Esophagus squamous epithelium (tissue), 5 donors: Measurements from ENCODE around the gene LXN. TPM values are rescaled to one million over a fixed set of nuclear protein-coding genes. Genes with fewer than 3 reads are reported as not detected.

Source experiments
- DNase-seq: peaks from one replicate; lab custom pipeline; 2025; lab: John Stamatoyannopoulos, UW
- H3K27ac ChIP-seq, 4 donors: fragments of 200-600 bp; sonication (generic); one replicate each; pipeline ENCODE4 v1.5.1; 2016 to 2019; ENCODE audit warnings: mild to moderate bottlenecking in 1 of 4
- H3K27me3 ChIP-seq, 4 donors: fragments of 200-600 bp; sonication (generic); 1 replicate in 3 of 4; 2 replicates in 1 of 4; pipeline versions ENCODE4 v1.5.1 to v1.6.0; 2017 to 2021; ENCODE audit warnings: antibody characterized with exemption in 1 of 4
- H3K36me3 ChIP-seq, 3 donors: fragments of 200-600 bp; sonication (generic); one replicate each; pipeline ENCODE4 v1.5.1; 2016 to 2019
- H3K4me1 ChIP-seq, 3 donors: fragments of 200-600 bp; sonication (generic); one replicate each; pipeline ENCODE4 v1.5.1; 2017 to 2019
- H3K4me3 ChIP-seq, 4 donors: fragments of 200-600 bp; sonication (generic); 1 replicate in 3 of 4; 2 replicates in 1 of 4; pipeline ENCODE4 v1.5.1; 2016 to 2019; ENCODE audit warnings: mild to moderate bottlenecking in 2 of 4, moderate library complexity in 1 of 4
- H3K9me3 ChIP-seq, 3 donors: fragments of 200-600 bp; sonication (generic); one replicate each; pipeline ENCODE4 v1.5.1; 2016 to 2019
- POLR2A ChIP-seq, 4 donors: fragments of 450-650 bp; IDR thresholded peaks; one replicate each; pipeline ENCODE4 v1.6.1; 2017; ENCODE audit warnings: antibody characterized with exemption in 4 of 4, mild to moderate bottlenecking in 4 of 4, moderate library complexity in 3 of 4
- WGBS, 2 donors: methylation state at CpG; one replicate each; pipeline ENCODE4 v1.1.5; 2018; 5-methylcytosine and 5-hydroxymethylcytosine counted together
- intact Hi-C: fragments of 100-400 bp; cut with DNase I; formaldehyde crosslinking; loops from one replicate; pipeline ENCODE4 v1.15.0; 2022
- total RNA-seq, 4 donors: library from RNA; depleted of rRNA; stranded (reverse); fragments of >200 nt; gene quantifications; one replicate each; pipeline ENCODE4 v1.1.0, GENCODE V29; 2016
- TF ChIP-seq, protein P1 (sequence below), 6 experiments: fragments of 450-650 bp in 4 of 6; fragments of 200-600 bp in 2 of 6; sonication (generic) in 2 of 6; IDR thresholded peaks; one replicate each; pipeline ENCODE4 v1.5.1; 2016 to 2019; ENCODE audit warnings: antibody characterized with exemption in 6 of 6, mild to moderate bottlenecking in 4 of 6, moderate library complexity in 4 of 6
- donor health status: DM: yes; HTN: yes; CAD: no.

Gene LXN
- total RNA-seq, 4 donors from 2014 or later, result 4.7 to 11.1 (median 9.6) TPM

DNA sequence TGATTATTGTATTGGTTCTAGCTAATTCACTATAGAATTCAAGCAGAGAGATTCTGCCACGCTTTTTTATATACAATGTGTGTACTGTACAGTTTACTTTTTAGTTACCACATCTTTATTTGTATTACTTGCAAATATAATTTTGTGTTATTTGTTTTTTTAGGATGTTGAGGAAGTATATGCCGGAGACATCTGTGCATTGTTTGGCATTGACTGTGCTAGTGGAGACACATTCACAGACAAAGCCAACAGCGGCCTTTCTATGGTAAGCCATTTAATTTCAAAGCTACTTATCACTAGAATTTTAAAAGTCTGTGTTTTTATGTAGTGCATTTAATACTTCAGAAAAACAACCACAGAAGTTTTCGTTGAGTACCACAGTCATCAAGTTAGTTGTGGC is 11.7 kb downstream of the LXN start:
- Histone ChIP-seq H3K27ac (no peak overlapping the region), H3K36me3 (peaks cover 6 to 98% (median 17%) of the 10 kb centered on the region in 3 donors), H3K4me1 (peaks cover 0 to 4% (median 0%) of the 10 kb centered on the region in 3 donors), H3K4me3 (no peak overlapping the region), H3K27me3 (no peaks in the 10 kb centered on the region), H3K9me3 (no peaks in the 10 kb centered on the region)
- intact Hi-C loops, result loop anchor here (10.0 kb wide), 1 partner anchor 124 kb away; no protein-coding TSS in a partner anchor
- 78 to 80% methylated on average over 4 of the region's 4 CpGs for WGBS, 2 donors
- TF ChIP-seq POLR2A (IDR thresholded peaks at IDR 0.05), result no peak
- TF ChIP-seq, protein P1, sequence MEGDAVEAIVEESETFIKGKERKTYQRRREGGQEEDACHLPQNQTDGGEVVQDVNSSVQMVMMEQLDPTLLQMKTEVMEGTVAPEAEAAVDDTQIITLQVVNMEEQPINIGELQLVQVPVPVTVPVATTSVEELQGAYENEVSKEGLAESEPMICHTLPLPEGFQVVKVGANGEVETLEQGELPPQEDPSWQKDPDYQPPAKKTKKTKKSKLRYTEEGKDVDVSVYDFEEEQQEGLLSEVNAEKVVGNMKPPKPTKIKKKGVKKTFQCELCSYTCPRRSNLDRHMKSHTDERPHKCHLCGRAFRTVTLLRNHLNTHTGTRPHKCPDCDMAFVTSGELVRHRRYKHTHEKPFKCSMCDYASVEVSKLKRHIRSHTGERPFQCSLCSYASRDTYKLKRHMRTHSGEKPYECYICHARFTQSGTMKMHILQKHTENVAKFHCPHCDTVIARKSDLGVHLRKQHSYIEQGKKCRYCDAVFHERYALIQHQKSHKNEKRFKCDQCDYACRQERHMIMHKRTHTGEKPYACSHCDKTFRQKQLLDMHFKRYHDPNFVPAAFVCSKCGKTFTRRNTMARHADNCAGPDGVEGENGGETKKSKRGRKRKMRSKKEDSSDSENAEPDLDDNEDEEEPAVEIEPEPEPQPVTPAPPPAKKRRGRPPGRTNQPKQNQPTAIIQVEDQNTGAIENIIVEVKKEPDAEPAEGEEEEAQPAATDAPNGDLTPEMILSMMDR (IDR thresholded peaks at IDR 0.05), result no peak
- DNase-seq, result no peak

DNA sequence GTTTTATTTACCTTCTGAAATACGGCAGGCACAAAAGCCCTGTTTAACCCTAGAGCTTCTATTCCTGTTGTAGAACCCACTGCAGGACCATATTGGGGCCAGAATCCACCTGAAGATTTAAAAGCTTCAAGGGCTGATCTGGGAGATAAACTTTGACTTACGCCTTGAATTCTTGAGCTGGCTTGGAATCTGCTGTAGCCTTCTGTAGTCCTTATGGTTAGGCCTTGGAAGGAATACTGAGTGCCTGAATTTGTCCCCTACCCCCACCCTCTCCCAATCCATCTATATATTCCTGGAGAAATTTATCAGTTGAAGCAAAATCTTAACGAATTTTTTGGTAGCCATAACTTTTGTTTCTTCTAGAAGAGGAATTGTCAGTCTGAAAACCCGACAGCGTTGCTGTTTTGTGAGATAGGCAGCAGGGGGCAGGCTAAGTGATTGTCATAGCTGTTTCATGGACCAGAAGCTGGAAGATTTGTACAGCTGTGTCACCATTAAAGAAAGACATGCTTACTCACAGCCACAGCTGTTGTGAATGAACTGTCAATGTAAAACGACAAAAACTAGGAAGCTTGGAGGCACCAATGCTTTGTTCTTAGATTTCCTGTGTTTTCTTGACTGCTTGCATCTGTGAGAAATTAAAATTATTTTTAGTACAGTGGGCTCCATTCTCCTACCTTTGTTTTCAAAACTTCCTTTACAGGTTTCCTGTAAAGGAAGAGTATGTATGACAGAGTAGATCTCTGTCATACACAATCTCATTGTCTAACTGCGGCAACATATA is 12.8 kb downstream of the LXN start:
- Histone ChIP-seq H3K4me3 (no peak overlapping the region), H3K4me1 (peaks cover 0 to 4% (median 0%) of the 10 kb centered on the region in 3 donors), H3K36me3 (peaks cover 6 to 98% (median 14%) of the 10 kb centered on the region in 3 donors), H3K27ac (peak overlapping the region in 2 of 4 donors; percentile 22 to 39), H3K27me3 (no peaks in the 10 kb centered on the region), H3K9me3 (no peaks in the 10 kb centered on the region)
- intact Hi-C loops, result loop anchor here (10.0 kb wide), 1 partner anchor 125 kb away; no protein-coding TSS in a partner anchor
- no peak for DNase-seq
- 44 to 45% methylated on average over 7 of the region's 7 CpGs for WGBS, 2 donors
- TF ChIP-seq POLR2A (IDR thresholded peaks at IDR 0.05), result no peak
- TF ChIP-seq, protein P1 (IDR thresholded peaks at IDR 0.05), result peak in 5 of 6 experiments; percentile 55 to 66 (median 61)

DNA sequence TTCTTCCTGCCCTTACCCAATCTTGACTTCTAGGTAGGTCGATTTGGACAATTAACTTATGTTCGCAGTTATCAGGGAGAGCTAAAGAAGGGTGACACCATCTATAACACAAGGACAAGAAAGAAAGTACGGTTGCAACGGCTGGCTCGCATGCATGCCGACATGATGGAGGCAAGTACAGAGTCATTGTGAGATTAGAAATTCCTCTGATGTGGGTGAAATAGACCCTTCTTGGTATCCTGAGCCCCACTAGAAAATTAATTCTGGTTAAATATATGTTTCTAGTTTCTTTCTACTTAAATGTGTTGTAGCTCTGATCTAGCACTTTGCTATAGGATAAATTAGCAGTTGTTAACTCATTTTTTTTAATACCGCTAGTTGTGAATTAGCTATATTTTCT is 13.6 kb downstream of the LXN start:
- peaks cover 0 to 98% (median 12%) of the 10 kb centered on the region in 3 donors for H3K36me3 ChIP-seq
- peaks cover 0 to 4% (median 0%) of the 10 kb centered on the region in 3 donors for H3K4me1 ChIP-seq
- no peak overlapping the region for H3K4me3 ChIP-seq
- H3K9me3 ChIP-seq, result no peaks in the 10 kb centered on the region
- 85 to 95% methylated on average over 7 of the region's 7 CpGs for WGBS, 2 donors
- no peaks in the 10 kb centered on the region for H3K27me3 ChIP-seq
- DNase-seq, result no peak
- no peak for TF ChIP-seq POLR2A (IDR thresholded peaks at IDR 0.05)
- TF ChIP-seq, protein P1 (IDR thresholded peaks at IDR 0.05), result no peak
- H3K27ac ChIP-seq, result no peak overlapping the region
- intact Hi-C loops, result no loop called here

DNA sequence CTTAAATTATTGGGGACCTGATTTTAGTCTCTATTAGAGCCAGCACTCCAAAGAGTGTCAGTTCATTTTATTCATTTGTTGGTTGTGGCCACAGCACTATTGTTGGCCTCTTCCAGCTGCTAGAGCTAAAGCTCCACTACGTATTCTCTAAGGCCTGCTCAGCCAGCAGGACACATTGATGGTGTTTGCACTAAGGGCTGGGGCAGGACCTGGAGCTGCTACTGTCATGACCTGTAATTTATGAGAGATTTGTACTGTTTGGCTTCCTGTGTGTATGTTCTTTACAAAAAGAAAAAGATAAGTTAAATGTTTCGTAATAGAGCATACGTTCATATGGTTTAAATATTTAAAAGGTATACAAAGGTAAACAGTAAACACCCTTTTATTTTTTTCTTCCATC is 20.0 kb downstream of the LXN start:
- DNase-seq, result no peak
- TF ChIP-seq, protein P1 (IDR thresholded peaks at IDR 0.05), result no peak
- TF ChIP-seq POLR2A (IDR thresholded peaks at IDR 0.05), result no peak
- no peak overlapping the region for H3K4me3 ChIP-seq
- no peak overlapping the region for H3K27ac ChIP-seq
- no peaks in the 10 kb centered on the region for H3K27me3 ChIP-seq
- intact Hi-C loops, result no loop called here
- 69 to 85% methylated on average over 3 of the region's 3 CpGs for WGBS, 2 donors
- no peaks in the 10 kb centered on the region for H3K9me3 ChIP-seq
- H3K4me1 ChIP-seq, result no peaks in the 10 kb centered on the region
- H3K36me3 ChIP-seq, result peaks cover 0 to 100% (median 5%) of the 10 kb centered on the region in 3 donors

DNA sequence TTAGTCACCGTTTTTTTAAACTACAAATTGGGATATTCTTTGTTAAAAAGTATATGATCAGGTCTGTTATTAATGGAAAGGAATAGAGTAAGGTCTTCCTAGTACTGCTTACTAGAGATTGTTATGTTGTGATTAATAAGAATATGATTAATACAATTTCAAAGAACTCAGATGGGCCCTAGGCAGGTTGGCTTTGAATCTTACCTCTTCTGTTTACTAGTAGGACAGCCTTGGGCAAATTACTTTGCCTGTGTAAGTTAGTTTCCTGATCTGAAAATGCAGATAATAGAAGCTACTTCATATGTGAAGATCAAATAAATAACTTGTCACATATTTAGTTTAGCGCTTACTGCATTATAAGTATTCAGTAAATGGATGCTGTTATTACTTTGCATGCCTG is 21.3 kb downstream of the LXN start:
- 91 to 96% methylated on average over 2 of the region's 2 CpGs for WGBS, 2 donors
- Histone ChIP-seq H3K36me3 (peaks cover 0 to 100% (median 5%) of the 10 kb centered on the region in 3 donors), H3K4me3 (no peak overlapping the region), H3K27me3 (no peaks in the 10 kb centered on the region), H3K27ac (no peak overlapping the region), H3K4me1 (peaks cover 0 to 8% (median 0%) of the 10 kb centered on the region in 3 donors), H3K9me3 (no peaks in the 10 kb centered on the region)
- intact Hi-C loops, result no loop called here
- TF ChIP-seq, protein P1 (IDR thresholded peaks at IDR 0.05), result no peak
- TF ChIP-seq POLR2A (IDR thresholded peaks at IDR 0.05), result no peak
- DNase-seq, result no peak
